ENCODE data around the gene TUBGCP2.

- no peak for TF ChIP-seq CTCF (IDR thresholded peaks at IDR 0.05; ENCODE audit: insufficient read depth, low read depth, low read length)
- no peak for TF ChIP-seq EZH2 (IDR thresholded peaks at IDR 0.05; ENCODE audit: insufficient read depth, low read length)
Measured at GRCh38 chr10:133294189-133294588, 14.5 kb downstream of the TUBGCP2 start.
